ENCODE measurements around the gene OOSP1.

DNA sequence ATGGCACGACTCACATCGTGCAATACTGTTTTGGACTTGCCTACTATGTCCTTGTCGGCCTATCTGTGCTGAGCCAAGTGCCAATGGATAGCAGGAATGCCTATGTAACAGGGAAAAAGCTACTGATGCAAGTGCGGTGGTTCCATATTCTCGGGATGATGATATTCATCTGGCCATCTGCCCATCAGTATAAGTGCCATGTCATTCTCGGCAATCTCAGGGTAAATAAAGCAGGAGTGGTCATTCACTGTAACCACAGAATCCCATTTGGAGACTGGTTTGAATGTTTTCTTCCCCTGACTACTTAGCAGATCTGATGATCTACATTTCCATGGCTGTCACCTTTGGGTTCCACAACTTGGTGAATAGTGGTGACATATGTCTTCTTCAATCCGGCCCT, 39.6 kb upstream of the OOSP1 start:
- no peak for TF ChIP-seq POLR2AphosphoS5 (IDR thresholded peaks at IDR 0.05; ENCODE audit: low read length)
- no peak for TF ChIP-seq CHD4 (IDR thresholded peaks at IDR 0.05)
- TF ChIP-seq TAF1 (IDR thresholded peaks at IDR 0.05; ENCODE audit: borderline replicate concordance, low read depth, low read length): no peak
- no peak for TF ChIP-seq BHLHE40 (IDR thresholded peaks at IDR 0.05; ENCODE audit: borderline replicate concordance in 1 of 2, low read depth in 2 of 2, low read length in 1 of 2)
- TF ChIP-seq KDM1A (IDR thresholded peaks at IDR 0.05; ENCODE audit: borderline replicate concordance): no peak
- no peak for TF ChIP-seq SUZ12 (IDR thresholded peaks at IDR 0.05; ENCODE audit: unreplicated experiment)
- TF ChIP-seq, protein P1, sequence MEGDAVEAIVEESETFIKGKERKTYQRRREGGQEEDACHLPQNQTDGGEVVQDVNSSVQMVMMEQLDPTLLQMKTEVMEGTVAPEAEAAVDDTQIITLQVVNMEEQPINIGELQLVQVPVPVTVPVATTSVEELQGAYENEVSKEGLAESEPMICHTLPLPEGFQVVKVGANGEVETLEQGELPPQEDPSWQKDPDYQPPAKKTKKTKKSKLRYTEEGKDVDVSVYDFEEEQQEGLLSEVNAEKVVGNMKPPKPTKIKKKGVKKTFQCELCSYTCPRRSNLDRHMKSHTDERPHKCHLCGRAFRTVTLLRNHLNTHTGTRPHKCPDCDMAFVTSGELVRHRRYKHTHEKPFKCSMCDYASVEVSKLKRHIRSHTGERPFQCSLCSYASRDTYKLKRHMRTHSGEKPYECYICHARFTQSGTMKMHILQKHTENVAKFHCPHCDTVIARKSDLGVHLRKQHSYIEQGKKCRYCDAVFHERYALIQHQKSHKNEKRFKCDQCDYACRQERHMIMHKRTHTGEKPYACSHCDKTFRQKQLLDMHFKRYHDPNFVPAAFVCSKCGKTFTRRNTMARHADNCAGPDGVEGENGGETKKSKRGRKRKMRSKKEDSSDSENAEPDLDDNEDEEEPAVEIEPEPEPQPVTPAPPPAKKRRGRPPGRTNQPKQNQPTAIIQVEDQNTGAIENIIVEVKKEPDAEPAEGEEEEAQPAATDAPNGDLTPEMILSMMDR (IDR thresholded peaks at IDR 0.05 in 2 of 3, conservative IDR thresholded peaks at IDR 0.05 in 1 of 3; ENCODE audit: control insufficient read depth in 2 of 3, extremely low read depth in 1 of 3, insufficient read depth in 1 of 3, low read depth in 3 of 3, low read length in 3 of 3): no peak
- TF ChIP-seq DPF2 (IDR thresholded peaks at IDR 0.05): no peak
- TF ChIP-seq ZNF274 (IDR thresholded peaks at IDR 0.05; ENCODE audit: insufficient read depth, insufficient read length): no peak
- TF ChIP-seq, protein P2, sequence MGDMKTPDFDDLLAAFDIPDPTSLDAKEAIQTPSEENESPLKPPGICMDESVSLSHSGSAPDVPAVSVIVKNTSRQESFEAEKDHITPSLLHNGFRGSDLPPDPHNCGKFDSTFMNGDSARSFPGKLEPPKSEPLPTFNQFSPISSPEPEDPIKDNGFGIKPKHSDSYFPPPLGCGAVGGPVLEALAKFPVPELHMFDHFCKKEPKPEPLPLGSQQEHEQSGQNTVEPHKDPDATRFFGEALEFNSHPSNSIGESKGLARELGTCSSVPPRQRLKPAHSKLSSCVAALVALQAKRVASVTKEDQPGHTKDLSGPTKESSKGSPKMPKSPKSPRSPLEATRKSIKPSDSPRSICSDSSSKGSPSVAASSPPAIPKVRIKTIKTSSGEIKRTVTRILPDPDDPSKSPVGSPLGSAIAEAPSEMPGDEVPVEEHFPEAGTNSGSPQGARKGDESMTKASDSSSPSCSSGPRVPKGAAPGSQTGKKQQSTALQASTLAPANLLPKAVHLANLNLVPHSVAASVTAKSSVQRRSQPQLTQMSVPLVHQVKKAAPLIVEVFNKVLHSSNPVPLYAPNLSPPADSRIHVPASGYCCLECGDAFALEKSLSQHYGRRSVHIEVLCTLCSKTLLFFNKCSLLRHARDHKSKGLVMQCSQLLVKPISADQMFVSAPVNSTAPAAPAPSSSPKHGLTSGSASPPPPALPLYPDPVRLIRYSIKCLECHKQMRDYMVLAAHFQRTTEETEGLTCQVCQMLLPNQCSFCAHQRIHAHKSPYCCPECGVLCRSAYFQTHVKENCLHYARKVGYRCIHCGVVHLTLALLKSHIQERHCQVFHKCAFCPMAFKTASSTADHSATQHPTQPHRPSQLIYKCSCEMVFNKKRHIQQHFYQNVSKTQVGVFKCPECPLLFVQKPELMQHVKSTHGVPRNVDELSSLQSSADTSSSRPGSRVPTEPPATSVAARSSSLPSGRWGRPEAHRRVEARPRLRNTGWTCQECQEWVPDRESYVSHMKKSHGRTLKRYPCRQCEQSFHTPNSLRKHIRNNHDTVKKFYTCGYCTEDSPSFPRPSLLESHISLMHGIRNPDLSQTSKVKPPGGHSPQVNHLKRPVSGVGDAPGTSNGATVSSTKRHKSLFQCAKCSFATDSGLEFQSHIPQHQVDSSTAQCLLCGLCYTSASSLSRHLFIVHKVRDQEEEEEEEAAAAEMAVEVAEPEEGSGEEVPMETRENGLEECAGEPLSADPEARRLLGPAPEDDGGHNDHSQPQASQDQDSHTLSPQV (IDR thresholded peaks at IDR 0.05): no peak
